Peyer's patch (tissue), 4 donors: Measurements from ENCODE around the gene SYT7.

ENCODE experiments used
- CTCF ChIP-seq, 6 experiments: fragments of 450-650 bp in 4 of 6; fragments of 200-600 bp in 2 of 6; sonication (generic) in 1 of 6; IDR thresholded peaks; one replicate each; pipeline ENCODE4 v1.5.1; 2017 to 2019; ENCODE audit warnings: antibody characterized with exemption in 6 of 6, mild to moderate bottlenecking in 3 of 6, moderate library complexity in 1 of 6
- POLR2A ChIP-seq, 2 donors: fragments of 450-650 bp; IDR thresholded peaks; one replicate each; pipeline ENCODE4 v1.5.1; 2017; ENCODE audit warnings: antibody characterized with exemption in 2 of 2, mild to moderate bottlenecking in 2 of 2, moderate library complexity in 2 of 2

GRCh38 chr11:61607920-61608599 lies 27.2 kb upstream of the SYT7 start:
- TF ChIP-seq CTCF (IDR thresholded peaks at IDR 0.05): no peak
- TF ChIP-seq POLR2A (IDR thresholded peaks at IDR 0.05): no peak
